Activated B cell treated with CpG ODN at 0.5 μM for 24 hours (primary cell): ENCODE data around the gene FARP1. TPM values are rescaled to one million over a fixed set of nuclear protein-coding genes. Genes with fewer than 3 reads are reported as not detected.

Source experiments
- ATAC-seq: fragments of 200-7000 bp; cut with Tn5 transposase; one replicate; pipeline ENCODE4 v1.10.0; 2021; ENCODE audit warnings: low read depth, mild to moderate bottlenecking, moderate library complexity
- CTCF ChIA-PET: fragments of 350-600 bp; sonication (Branson Sonifier 250); formaldehyde crosslinking; loops from one replicate; lab custom pipeline; 2021; ENCODE audit warnings: antibody characterized with exemption; lab: Charles Lee
- POLR2A ChIA-PET: fragments of 350-600 bp; sonication (Branson Sonifier 250); formaldehyde crosslinking; loops from one replicate; lab custom pipeline; 2021; ENCODE audit warnings: antibody characterized with exemption; lab: Charles Lee
- DNase-seq: peaks from one replicate; pipeline ENCODE4 v3.0.0; 2022
- H3K27ac Mint-ChIP-seq: one replicate; pipeline ENCODE4 v1.8.0; 2020; ENCODE audit warnings: mixed read lengths
- H3K27me3 Mint-ChIP-seq: one replicate; pipeline ENCODE4 v1.8.0; 2021; ENCODE audit warnings: mixed read lengths
- H3K36me3 Mint-ChIP-seq: one replicate; pipeline ENCODE4 v1.8.0; 2021; ENCODE audit warnings: low read depth, mixed read lengths
- H3K4me1 Mint-ChIP-seq: one replicate; pipeline ENCODE4 v1.8.0; 2021; ENCODE audit warnings: mixed read lengths
- H3K4me3 Mint-ChIP-seq: one replicate; pipeline ENCODE4 v1.8.0; 2020; ENCODE audit warnings: mild to moderate bottlenecking, mixed read lengths
- H3K9me3 Mint-ChIP-seq: one replicate; pipeline ENCODE4 v1.8.0; 2020; ENCODE audit warnings: mixed read lengths
- intact Hi-C: fragments of 100-400 bp; cut with micrococcal nuclease; formaldehyde crosslinking; loops from one replicate; pipeline ENCODE4 v1.15.1; 2024
- total RNA-seq: library from RNA; stranded (reverse); gene quantifications from 2 replicates; pipeline ENCODE4 v1.2.3, GENCODE V29; 2022
- TF ChIP-seq, protein P1 (sequence below): fragments of 200-600 bp; IDR thresholded peaks from one replicate; pipeline ENCODE4 v1.8.0; 2022; ENCODE audit warnings: antibody characterized with exemption, mild to moderate bottlenecking

The FARP1 gene
- total RNA-seq, 1 donor from 2014 or later, result 2.1 TPM

DNA sequence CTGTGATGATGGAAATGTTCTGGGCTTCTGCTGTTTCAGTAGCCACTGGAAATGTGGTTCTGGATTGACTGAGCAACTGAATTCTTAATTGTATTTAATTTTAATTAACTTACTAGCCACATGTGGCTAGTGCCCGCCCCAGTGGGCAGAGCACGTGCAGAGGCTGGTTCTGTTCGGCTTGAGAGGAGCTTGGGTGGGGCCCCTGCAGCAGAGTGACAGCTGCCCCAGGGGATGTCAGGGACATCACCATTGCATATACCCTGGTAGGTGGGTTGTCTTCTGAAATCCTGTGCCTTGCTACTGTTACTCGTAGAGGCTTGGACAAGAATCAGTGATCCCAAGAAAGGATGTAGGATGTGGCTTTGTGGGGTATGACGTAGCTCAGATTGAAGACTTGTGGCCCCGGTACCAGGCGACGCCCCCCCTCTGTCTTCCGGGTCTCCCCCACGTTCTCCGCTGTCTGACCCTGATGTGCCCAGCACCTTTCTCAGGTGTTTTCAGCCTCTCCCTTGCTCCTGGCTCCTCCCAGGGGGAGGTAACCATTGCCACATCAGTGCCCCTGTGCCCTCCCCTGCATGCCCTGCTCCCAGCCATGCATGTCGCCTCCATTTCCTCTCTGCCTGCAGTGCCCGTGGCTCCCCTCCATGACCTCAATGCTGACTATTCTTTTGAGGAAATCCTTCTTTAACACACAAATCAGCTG lies 136.7 kb downstream of the FARP1 start:
- H3K9me3 Mint-ChIP-seq, result peaks cover 2% of the 10 kb centered on the region
- peaks cover 12% of the 10 kb centered on the region for H3K4me1 Mint-ChIP-seq
- TF ChIP-seq, protein P1, sequence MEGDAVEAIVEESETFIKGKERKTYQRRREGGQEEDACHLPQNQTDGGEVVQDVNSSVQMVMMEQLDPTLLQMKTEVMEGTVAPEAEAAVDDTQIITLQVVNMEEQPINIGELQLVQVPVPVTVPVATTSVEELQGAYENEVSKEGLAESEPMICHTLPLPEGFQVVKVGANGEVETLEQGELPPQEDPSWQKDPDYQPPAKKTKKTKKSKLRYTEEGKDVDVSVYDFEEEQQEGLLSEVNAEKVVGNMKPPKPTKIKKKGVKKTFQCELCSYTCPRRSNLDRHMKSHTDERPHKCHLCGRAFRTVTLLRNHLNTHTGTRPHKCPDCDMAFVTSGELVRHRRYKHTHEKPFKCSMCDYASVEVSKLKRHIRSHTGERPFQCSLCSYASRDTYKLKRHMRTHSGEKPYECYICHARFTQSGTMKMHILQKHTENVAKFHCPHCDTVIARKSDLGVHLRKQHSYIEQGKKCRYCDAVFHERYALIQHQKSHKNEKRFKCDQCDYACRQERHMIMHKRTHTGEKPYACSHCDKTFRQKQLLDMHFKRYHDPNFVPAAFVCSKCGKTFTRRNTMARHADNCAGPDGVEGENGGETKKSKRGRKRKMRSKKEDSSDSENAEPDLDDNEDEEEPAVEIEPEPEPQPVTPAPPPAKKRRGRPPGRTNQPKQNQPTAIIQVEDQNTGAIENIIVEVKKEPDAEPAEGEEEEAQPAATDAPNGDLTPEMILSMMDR, result no peak
- H3K36me3 Mint-ChIP-seq, result no peaks in the 10 kb centered on the region
- ATAC-seq (peak; percentile 97), DNase-seq (no peak)
- no peak overlapping the region for H3K27ac Mint-ChIP-seq
- H3K4me3 Mint-ChIP-seq, result peak overlapping the region; percentile 69
- POLR2A ChIA-PET, result interaction anchor here (0.5 kb wide), 1 partner anchor 9 kb away, joined by 4 read pairs; no protein-coding TSS in a partner anchor
- intact Hi-C loops, result no loop called here
- H3K27me3 Mint-ChIP-seq, result no peaks in the 10 kb centered on the region
- CTCF ChIA-PET, result no interaction called here

- DNase-seq, result no peak
- TF ChIP-seq, protein P1, result no peak
- ChIA-PET CTCF (no interaction called here), POLR2A (interaction anchor here (0.5 kb wide), 1 partner anchor 8 kb away, joined by 4 read pairs; no protein-coding TSS in a partner anchor)
- Mint-ChIP-seq H3K27me3 (no peaks in the 10 kb centered on the region), H3K4me1 (peaks cover 12% of the 10 kb centered on the region), H3K9me3 (peaks cover 2% of the 10 kb centered on the region), H3K4me3 (peak overlapping the region; percentile 69), H3K27ac (no peak overlapping the region), H3K36me3 (no peaks in the 10 kb centered on the region)
- intact Hi-C loops, result no loop called here
- ATAC-seq, result no peak
These were observed 137.2 kb downstream of the FARP1 start for GRCh38 chr13:98280176-98280510.

- POLR2A ChIA-PET, result no interaction called here
- H3K4me1 Mint-ChIP-seq, result peaks cover 10% of the 10 kb centered on the region
- no peak overlapping the region for H3K4me3 Mint-ChIP-seq
- no peak for ATAC-seq
- peaks cover 2% of the 10 kb centered on the region for H3K9me3 Mint-ChIP-seq
- DNase-seq, result no peak
- H3K36me3 Mint-ChIP-seq, result no peaks in the 10 kb centered on the region
- H3K27ac Mint-ChIP-seq, result no peak overlapping the region
- CTCF ChIA-PET, result no interaction called here
- H3K27me3 Mint-ChIP-seq, result no peaks in the 10 kb centered on the region
- intact Hi-C loops, result no loop called here
- TF ChIP-seq, protein P1, result no peak
These were observed 141.8 kb downstream of the FARP1 start for GRCh38 chr13:98284679-98285078.

GRCh38 chr13:98285317-98285716 lies 142.4 kb downstream of the FARP1 start:
- Mint-ChIP-seq H3K9me3 (no peaks in the 10 kb centered on the region), H3K4me1 (peaks cover 4% of the 10 kb centered on the region), H3K4me3 (no peak overlapping the region), H3K27ac (no peak overlapping the region), H3K27me3 (no peaks in the 10 kb centered on the region), H3K36me3 (no peaks in the 10 kb centered on the region)
- DNase-seq, result no peak
- TF ChIP-seq, protein P1, result no peak
- ATAC-seq, result no peak
- POLR2A ChIA-PET, result no interaction called here
- CTCF ChIA-PET, result no interaction called here
- intact Hi-C loops, result no loop called here

GRCh38 chr13:98285852-98286594 lies 143.1 kb downstream of the FARP1 start:
- H3K4me1 Mint-ChIP-seq, result no peaks in the 10 kb centered on the region
- TF ChIP-seq, protein P1, result no peak
- DNase-seq (no peak), ATAC-seq (no peak)
- H3K36me3 Mint-ChIP-seq, result no peaks in the 10 kb centered on the region
- intact Hi-C loops, result no loop called here
- no peaks in the 10 kb centered on the region for H3K27me3 Mint-ChIP-seq
- H3K27ac Mint-ChIP-seq, result no peak overlapping the region
- no peak overlapping the region for H3K4me3 Mint-ChIP-seq
- ChIA-PET CTCF (no interaction called here), POLR2A (no interaction called here)
- no peaks in the 10 kb centered on the region for H3K9me3 Mint-ChIP-seq
